Bronchial smooth muscle cell (primary cell): ENCODE data around the gene SLC25A3. TPM values are rescaled to one million over a fixed set of nuclear protein-coding genes. Genes with fewer than 3 reads are reported as not detected.

ENCODE experiments used
- total RNA-seq: library from RNA; depleted of rRNA; stranded (reverse); fragments of >200 nt; gene quantifications from 2 replicates; pipeline ENCODE4 v1.2.1, GENCODE V29; 2014

SLC25A3 gene
- total RNA-seq, result 610 and 754 TPM in 2 replicates

DNA sequence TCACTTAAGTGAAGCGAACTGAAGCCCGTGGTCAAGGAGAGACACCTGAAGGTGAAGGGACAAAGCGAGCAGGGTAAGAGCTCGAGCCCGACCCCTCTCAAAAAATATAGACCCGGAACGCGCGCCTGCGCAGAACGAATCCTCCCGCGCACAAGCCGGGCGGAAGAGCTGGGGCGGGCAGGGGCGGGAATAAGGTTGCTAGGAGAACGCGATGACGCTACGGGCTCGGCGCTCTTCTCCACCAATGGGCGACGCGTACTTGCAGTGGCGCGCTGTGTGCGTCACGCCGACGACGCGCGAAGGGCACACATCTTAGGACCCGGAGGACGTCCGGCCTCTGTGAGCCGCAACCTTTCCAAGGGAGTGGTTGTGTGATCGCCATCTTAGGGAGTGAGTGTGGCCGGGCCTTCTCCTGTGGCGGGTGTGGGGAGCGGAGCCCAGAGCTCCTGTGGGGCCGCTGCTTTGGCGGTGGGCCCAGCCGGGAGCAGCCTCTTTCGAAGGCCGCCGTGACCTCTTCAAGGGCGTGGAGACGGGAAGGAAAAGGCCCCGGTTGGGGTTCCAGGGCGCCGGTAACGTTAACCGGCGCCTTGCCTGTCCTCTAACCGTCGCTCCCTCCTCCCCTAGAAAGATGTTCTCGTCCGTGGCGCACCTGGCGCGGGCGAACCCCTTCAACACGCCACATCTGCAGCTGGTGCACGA is at the start of gene SLC25A3:
TSS of gene SLC25A3 (plus strand) at position 336 of the 699 bp plus-strand sequence. CDS start at position 629, 293 bp downstream.

DNA sequence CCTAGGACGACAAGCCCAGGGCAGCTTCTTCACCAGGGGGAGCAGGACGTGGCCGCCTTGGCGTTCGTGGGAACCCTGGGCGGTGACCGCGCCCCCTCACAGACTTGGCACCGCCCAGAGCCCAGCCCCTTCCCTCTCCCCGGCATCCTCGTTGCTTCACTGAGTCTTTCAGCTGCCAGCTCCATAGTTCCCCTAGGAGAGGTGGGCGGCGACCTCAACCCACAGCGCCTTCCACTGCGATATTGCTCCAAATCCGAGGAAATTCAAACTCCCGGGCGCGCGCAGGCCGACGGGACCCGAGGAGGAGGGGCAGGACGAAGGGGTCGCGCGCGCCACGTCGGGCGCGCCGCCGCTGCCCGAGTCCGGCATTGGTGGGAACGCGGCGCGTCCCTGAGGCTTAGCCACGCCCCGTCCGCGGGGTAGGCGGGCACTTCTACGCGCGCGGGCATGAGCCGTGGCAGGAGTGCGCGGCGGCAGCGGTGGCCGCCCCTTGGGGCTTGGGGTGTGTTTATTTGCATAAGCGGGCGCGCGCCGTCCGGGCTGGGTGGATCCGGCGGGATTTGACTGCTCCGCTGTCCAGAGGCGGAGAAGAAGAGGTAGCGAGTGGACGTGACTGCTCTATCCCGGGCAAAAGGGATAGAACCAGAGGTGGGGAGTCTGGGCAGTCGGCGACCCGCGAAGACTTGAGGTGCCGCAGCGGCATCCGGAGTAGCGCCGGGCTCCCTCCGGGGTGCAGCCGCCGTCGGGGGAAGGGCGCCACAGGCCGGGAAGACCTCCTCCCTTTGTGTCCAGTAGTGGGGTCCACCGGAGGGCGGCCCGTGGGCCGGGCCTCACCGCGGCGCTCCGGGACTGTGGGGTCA is 51.5 kb downstream of the SLC25A3 start, which contains the start of the genes APAF1 and IKBIP:
TSS of gene APAF1 (plus strand) at position 579 of the 860 bp plus-strand sequence. CDS start 3,070 bp downstream, outside the sequence.
TSS of gene IKBIP (minus strand) at position 77 of the 860 bp plus-strand sequence. CDS start 87 bp downstream, outside the sequence.

Other genes starting within 250 kb of the SLC25A3 start
- gene TMPO, start 78.1 kb upstream of the SLC25A3 start, total RNA-seq, result 15.3 and 22.1 TPM in 2 replicates
- 18.8 and 48.5 TPM in 2 replicates for gene IKBIP, start 51.1 kb downstream of the SLC25A3 start, total RNA-seq
- gene APAF1, start 51.6 kb downstream of the SLC25A3 start, total RNA-seq, result 15.3 and 17.3 TPM in 2 replicates